Measurements from ENCODE around the gene TRERF1.

The TRERF1 gene

DNA sequence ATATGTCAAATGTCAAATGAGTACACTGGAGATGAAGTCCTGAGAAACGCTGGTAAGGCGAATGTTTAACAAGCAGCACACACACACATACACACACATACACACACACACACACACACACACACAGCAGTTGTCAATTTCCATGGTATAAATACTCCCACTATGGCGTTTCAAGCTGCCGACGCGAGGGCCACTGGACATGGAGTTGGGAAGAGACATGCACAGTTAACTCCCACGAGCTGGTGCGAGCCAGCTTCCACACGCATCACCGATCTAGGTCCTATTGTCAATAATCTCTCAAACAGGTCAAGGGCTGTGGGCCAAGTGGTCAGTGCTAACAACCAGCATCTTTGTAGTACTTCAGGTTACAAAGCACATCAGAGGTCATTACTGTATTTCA lies 58.9 kb downstream of the TRERF1 start:
- TF ChIP-seq, protein P1, sequence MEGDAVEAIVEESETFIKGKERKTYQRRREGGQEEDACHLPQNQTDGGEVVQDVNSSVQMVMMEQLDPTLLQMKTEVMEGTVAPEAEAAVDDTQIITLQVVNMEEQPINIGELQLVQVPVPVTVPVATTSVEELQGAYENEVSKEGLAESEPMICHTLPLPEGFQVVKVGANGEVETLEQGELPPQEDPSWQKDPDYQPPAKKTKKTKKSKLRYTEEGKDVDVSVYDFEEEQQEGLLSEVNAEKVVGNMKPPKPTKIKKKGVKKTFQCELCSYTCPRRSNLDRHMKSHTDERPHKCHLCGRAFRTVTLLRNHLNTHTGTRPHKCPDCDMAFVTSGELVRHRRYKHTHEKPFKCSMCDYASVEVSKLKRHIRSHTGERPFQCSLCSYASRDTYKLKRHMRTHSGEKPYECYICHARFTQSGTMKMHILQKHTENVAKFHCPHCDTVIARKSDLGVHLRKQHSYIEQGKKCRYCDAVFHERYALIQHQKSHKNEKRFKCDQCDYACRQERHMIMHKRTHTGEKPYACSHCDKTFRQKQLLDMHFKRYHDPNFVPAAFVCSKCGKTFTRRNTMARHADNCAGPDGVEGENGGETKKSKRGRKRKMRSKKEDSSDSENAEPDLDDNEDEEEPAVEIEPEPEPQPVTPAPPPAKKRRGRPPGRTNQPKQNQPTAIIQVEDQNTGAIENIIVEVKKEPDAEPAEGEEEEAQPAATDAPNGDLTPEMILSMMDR (IDR thresholded peaks at IDR 0.05; ENCODE audit: extremely low read depth, missing control alignments): no peak
- no peak for DNase-seq (ENCODE audit: low spot score)

DNA sequence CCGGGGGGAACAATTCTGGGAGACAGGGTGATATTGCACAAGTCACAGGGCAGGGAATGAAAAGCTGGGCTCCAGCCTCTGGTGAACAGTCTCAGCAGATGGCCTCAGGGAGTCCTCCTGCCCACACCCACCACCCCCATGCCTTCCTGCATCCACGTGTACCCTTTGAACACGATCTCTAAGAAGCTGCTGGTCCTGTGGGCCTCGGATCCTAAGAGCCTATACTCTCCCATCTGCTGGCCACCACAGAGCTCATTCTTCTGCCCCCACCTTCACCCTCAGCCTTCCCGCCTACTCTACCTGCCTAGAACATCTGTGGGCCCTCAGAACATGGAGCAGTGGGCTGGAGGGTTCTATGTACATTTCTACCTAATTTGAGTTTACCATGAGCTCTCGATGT lies 60.3 kb downstream of the TRERF1 start:
- no peak for DNase-seq (ENCODE audit: low spot score)
- TF ChIP-seq, protein P1 (IDR thresholded peaks at IDR 0.05; ENCODE audit: extremely low read depth, missing control alignments): no peak

DNA sequence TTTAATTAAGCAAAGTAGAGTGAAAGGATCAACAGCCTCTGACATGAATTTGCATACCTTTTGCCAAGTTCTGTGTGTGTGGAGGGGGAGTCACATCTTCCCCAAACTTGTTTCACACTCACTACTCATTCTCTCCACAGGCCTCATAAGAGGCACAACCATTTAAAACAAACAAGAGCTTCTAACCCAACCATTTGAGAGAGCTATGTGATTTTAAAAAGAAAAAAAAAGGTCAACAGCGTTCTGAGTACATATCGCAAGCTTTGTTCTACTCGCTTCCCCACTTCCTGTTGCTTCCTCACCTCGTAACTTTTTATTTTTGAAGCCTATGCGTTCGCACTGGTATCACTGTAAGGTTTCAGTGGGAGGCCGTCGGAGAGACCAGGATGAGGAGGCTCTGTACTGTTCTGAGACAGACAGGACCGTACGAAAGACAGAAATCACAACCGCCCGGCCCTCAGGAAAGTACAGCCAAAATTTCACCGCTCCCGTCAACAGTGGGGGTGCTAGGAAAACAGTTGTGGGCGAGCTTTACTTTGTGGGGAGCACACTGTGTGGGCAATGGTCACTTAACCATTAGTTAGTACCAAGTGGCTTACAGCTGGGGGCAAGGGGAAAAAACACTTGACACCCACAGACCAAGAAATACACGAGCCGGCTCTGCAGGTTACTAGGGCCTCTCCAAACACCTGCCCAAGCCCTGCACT lies 61.3 kb downstream of the TRERF1 start:
- peak; percentile 32 for DNase-seq (ENCODE audit: low spot score)
- TF ChIP-seq, protein P1 (IDR thresholded peaks at IDR 0.05; ENCODE audit: extremely low read depth, missing control alignments): no peak

DNA sequence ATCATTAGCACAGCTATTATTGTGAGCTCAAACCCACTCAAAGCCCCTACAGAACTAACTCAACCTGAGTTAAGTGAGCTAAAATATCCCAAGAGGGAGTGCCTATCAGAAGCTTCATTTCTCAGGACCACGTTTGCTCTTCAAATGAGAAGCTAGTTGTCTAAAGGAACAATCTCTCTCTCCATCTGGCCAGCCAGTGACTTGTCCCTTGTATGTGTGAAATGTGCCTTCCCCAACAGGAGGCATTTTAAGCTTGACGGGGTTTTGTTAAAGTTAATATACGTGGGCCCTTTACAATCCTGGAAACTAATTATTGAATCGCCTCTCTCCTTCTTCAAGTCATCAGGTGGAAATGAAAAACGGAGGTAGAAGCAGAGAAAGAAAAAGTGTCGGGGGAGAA lies 62.0 kb downstream of the TRERF1 start:
- DNase-seq (ENCODE audit: low spot score): no peak
- TF ChIP-seq, protein P1 (IDR thresholded peaks at IDR 0.05; ENCODE audit: extremely low read depth, missing control alignments): no peak

DNA sequence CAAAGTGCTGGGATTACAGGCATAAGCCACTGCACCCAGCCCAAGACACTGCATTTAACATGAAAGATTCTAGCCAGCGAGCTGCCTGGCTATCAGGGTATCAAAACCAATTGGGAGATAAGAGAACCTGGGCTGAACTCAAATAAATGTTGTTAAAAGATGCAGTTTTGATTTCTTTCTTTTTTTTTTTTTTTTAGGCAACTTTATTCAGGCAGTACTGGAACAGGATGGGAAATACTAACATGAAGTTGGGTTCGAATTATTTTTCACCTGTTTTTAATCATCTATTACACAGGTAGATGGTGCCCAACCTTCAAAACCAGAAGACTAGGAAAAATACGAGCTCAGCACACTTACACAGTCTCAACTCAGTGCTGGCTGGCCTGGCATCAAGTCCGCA lies 63.7 kb downstream of the TRERF1 start:
- DNase-seq (ENCODE audit: low spot score): no peak
- TF ChIP-seq, protein P1 (IDR thresholded peaks at IDR 0.05; ENCODE audit: extremely low read depth, missing control alignments): no peak

DNA sequence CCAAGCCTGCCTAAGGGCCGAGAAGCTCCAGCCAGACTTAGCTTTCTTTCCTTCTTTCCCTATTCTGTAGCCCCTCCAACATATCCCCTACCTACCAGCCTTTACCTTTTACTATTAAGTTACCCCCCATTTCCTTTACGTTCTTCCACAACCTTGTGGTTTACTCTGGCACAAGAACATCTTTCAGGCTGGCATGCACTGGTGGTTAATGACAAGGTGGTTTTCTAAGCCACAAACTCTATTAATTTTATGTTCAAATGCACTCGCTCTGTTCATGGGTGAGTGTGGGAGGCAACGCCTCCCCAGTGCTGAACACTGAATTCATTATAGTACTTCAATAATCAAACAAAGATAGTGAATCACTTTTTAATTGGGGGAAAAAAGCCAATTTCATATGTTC lies 64.4 kb downstream of the TRERF1 start:
- DNase-seq (ENCODE audit: low spot score): no peak

DNA sequence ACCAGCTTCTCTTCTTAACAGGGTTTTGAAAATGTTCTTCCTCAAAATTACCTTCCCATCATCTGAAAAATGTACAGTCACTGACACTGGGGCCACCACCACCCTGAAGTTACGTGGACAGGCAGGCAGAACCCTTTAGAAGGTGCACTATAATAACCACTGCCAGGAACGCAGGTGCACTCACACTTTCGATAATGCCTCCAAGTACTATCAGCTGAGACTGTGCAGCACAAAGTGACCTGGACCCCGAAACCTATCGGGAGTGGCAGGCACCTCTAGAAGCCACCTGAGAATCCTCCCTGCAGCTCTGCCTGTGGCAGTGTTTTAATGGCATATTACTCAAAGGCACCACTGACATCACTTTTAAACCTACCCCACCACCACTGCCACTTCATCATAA lies 66.4 kb downstream of the TRERF1 start:
- no peak for DNase-seq (ENCODE audit: low spot score)
- TF ChIP-seq, protein P1 (IDR thresholded peaks at IDR 0.05; ENCODE audit: extremely low read depth, missing control alignments): no peak

More for the DNA sequence above, 64.4 kb downstream of the TRERF1 start:
- TF ChIP-seq, protein P1 (IDR thresholded peaks at IDR 0.05; ENCODE audit: extremely low read depth, missing control alignments): no peak
